ENCODE data around the gene UBE2E2.

DNA sequence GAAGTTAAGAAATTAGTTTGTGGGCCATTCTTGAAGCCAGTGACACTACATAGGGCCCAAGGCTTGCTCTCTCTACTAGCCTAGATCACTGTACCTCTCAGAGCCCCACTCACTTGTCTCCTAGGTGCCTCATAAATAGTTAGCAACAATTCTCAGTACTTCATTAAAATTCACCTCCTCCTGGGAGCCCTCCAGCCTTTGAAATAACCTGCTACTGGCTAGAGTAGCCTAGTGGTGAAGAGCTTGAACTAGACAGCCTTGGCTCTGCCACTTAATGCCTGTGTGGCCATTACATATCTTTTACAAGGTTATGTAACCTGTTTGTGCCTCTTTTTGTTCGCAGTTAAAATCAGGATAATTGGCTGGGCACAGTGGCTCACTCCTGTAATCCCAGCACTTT is 89.3 kb downstream of the UBE2E2 start:
- TF ChIP-seq POLR2AphosphoS5 (IDR thresholded peaks at IDR 0.05; ENCODE audit: low read depth, low read length) = no peak
- TF ChIP-seq, protein P1, sequence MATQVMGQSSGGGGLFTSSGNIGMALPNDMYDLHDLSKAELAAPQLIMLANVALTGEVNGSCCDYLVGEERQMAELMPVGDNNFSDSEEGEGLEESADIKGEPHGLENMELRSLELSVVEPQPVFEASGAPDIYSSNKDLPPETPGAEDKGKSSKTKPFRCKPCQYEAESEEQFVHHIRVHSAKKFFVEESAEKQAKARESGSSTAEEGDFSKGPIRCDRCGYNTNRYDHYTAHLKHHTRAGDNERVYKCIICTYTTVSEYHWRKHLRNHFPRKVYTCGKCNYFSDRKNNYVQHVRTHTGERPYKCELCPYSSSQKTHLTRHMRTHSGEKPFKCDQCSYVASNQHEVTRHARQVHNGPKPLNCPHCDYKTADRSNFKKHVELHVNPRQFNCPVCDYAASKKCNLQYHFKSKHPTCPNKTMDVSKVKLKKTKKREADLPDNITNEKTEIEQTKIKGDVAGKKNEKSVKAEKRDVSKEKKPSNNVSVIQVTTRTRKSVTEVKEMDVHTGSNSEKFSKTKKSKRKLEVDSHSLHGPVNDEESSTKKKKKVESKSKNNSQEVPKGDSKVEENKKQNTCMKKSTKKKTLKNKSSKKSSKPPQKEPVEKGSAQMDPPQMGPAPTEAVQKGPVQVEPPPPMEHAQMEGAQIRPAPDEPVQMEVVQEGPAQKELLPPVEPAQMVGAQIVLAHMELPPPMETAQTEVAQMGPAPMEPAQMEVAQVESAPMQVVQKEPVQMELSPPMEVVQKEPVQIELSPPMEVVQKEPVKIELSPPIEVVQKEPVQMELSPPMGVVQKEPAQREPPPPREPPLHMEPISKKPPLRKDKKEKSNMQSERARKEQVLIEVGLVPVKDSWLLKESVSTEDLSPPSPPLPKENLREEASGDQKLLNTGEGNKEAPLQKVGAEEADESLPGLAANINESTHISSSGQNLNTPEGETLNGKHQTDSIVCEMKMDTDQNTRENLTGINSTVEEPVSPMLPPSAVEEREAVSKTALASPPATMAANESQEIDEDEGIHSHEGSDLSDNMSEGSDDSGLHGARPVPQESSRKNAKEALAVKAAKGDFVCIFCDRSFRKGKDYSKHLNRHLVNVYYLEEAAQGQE (IDR thresholded peaks at IDR 0.05; ENCODE audit: insufficient read depth in 1 of 2, low read depth in 2 of 2, low read length in 2 of 2) = no peak
- TF ChIP-seq TAF1 (IDR thresholded peaks at IDR 0.05; ENCODE audit: borderline replicate concordance, insufficient read depth, low read length) = no peak
